WTC11 (cell line): ENCODE measurements around the gene FHOD3.

Source experiments
- FOXP1 ChIP-seq: sonication (generic); formaldehyde crosslinking; IDR thresholded peaks from 2 replicates; pipeline ENCODE4 v1.8.0; 2022; ENCODE audit warnings: missing genetic modification reagents, mild to moderate bottlenecking, moderate library complexity, borderline replicate concordance
- GABPB1 ChIP-seq: sonication (generic); formaldehyde crosslinking; IDR thresholded peaks from 2 replicates; pipeline ENCODE4 v1.8.1; 2023; ENCODE audit warnings: mild to moderate bottlenecking, missing genetic modification reagents
- GTF2I ChIP-seq: fragments of 250-450 bp; sonication (Bioruptor Pico); conservative IDR thresholded peaks from 2 replicates; pipeline ENCODE4 v1.4.0; 2021; ENCODE audit warnings: mild to moderate bottlenecking
- IRF2 ChIP-seq: sonication (generic); formaldehyde crosslinking; IDR thresholded peaks from 2 replicates; pipeline ENCODE4 v1.8.0; 2022; ENCODE audit warnings: low read depth, missing genetic modification reagents, borderline replicate concordance
- NR3C1 ChIP-seq: sonication (generic); formaldehyde crosslinking; conservative IDR thresholded peaks from 2 replicates; pipeline ENCODE4 v1.8.1; 2023; ENCODE audit warnings: low read depth, mild to moderate bottlenecking, missing genetic modification reagents
- SP1 ChIP-seq: sonication (generic); formaldehyde crosslinking; conservative IDR thresholded peaks from 2 replicates; pipeline ENCODE4 v1.8.1; 2022; ENCODE audit warnings: missing genetic modification reagents
- ZNF317 ChIP-seq: sonication (generic); formaldehyde crosslinking; IDR thresholded peaks from 2 replicates; pipeline ENCODE4 v1.8.1; 2023; ENCODE audit warnings: low read depth, mild to moderate bottlenecking, moderate library complexity, missing genetic modification reagents, borderline replicate concordance
- TF ChIP-seq, protein P1 (sequence below): sonication (generic); formaldehyde crosslinking; conservative IDR thresholded peaks from 2 replicates; pipeline ENCODE4 v1.8.1; 2023; ENCODE audit warnings: mild to moderate bottlenecking, low read depth, missing genetic modification reagents, moderate library complexity
- TF ChIP-seq, protein P2 (sequence below): fragments of 200-600 bp; IDR thresholded peaks from 2 replicates; pipeline ENCODE4 v1.8.0; 2022; ENCODE audit warnings: antibody characterized with exemption
- TF ChIP-seq, protein P3 (sequence below): sonication (generic); formaldehyde crosslinking; IDR thresholded peaks from 2 replicates; pipeline ENCODE4 v1.8.1; 2023; ENCODE audit warnings: mild to moderate bottlenecking, missing genetic modification reagents, borderline replicate concordance
- TF ChIP-seq, protein P4 (sequence below): sonication (generic); formaldehyde crosslinking; IDR thresholded peaks from 2 replicates; pipeline ENCODE4 v1.8.0; 2022; ENCODE audit warnings: mild to moderate bottlenecking, missing genetic modification reagents

DNA sequence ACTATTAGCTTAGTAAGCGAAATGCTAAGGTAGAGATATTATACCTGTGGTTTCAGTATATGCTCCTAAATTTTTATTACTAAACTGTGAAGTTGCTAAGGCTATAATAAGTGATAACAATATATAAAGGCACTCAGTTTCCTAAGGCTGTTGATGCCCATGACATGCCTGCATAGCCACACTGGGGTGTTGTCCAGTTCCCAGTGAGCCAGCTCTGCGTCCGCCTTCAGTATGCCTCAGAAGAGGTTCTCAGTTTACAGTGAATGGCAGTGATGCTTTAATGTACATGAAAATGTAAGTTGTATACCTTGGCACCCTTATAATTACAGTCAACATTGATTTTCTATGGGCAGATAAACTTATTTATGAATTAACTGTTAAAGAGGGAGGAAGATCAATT lies 7.2 kb downstream of the FHOD3 start:
- TF ChIP-seq ZNF317 (no peak), NR3C1 (CRISPR knock-in tag) (no peak), GABPB1 (CRISPR knock-in tag) (no peak), GTF2I (CRISPR knock-in tag) (no peak), FOXP1 (no peak), IRF2 (CRISPR knock-in tag) (no peak), SP1 (CRISPR knock-in tag) (no peak)
- TF ChIP-seq, protein P1, sequence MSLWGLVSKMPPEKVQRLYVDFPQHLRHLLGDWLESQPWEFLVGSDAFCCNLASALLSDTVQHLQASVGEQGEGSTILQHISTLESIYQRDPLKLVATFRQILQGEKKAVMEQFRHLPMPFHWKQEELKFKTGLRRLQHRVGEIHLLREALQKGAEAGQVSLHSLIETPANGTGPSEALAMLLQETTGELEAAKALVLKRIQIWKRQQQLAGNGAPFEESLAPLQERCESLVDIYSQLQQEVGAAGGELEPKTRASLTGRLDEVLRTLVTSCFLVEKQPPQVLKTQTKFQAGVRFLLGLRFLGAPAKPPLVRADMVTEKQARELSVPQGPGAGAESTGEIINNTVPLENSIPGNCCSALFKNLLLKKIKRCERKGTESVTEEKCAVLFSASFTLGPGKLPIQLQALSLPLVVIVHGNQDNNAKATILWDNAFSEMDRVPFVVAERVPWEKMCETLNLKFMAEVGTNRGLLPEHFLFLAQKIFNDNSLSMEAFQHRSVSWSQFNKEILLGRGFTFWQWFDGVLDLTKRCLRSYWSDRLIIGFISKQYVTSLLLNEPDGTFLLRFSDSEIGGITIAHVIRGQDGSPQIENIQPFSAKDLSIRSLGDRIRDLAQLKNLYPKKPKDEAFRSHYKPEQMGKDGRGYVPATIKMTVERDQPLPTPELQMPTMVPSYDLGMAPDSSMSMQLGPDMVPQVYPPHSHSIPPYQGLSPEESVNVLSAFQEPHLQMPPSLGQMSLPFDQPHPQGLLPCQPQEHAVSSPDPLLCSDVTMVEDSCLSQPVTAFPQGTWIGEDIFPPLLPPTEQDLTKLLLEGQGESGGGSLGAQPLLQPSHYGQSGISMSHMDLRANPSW, result no peak
- TF ChIP-seq, protein P2, sequence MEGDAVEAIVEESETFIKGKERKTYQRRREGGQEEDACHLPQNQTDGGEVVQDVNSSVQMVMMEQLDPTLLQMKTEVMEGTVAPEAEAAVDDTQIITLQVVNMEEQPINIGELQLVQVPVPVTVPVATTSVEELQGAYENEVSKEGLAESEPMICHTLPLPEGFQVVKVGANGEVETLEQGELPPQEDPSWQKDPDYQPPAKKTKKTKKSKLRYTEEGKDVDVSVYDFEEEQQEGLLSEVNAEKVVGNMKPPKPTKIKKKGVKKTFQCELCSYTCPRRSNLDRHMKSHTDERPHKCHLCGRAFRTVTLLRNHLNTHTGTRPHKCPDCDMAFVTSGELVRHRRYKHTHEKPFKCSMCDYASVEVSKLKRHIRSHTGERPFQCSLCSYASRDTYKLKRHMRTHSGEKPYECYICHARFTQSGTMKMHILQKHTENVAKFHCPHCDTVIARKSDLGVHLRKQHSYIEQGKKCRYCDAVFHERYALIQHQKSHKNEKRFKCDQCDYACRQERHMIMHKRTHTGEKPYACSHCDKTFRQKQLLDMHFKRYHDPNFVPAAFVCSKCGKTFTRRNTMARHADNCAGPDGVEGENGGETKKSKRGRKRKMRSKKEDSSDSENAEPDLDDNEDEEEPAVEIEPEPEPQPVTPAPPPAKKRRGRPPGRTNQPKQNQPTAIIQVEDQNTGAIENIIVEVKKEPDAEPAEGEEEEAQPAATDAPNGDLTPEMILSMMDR, result no peak
- TF ChIP-seq, protein P3, sequence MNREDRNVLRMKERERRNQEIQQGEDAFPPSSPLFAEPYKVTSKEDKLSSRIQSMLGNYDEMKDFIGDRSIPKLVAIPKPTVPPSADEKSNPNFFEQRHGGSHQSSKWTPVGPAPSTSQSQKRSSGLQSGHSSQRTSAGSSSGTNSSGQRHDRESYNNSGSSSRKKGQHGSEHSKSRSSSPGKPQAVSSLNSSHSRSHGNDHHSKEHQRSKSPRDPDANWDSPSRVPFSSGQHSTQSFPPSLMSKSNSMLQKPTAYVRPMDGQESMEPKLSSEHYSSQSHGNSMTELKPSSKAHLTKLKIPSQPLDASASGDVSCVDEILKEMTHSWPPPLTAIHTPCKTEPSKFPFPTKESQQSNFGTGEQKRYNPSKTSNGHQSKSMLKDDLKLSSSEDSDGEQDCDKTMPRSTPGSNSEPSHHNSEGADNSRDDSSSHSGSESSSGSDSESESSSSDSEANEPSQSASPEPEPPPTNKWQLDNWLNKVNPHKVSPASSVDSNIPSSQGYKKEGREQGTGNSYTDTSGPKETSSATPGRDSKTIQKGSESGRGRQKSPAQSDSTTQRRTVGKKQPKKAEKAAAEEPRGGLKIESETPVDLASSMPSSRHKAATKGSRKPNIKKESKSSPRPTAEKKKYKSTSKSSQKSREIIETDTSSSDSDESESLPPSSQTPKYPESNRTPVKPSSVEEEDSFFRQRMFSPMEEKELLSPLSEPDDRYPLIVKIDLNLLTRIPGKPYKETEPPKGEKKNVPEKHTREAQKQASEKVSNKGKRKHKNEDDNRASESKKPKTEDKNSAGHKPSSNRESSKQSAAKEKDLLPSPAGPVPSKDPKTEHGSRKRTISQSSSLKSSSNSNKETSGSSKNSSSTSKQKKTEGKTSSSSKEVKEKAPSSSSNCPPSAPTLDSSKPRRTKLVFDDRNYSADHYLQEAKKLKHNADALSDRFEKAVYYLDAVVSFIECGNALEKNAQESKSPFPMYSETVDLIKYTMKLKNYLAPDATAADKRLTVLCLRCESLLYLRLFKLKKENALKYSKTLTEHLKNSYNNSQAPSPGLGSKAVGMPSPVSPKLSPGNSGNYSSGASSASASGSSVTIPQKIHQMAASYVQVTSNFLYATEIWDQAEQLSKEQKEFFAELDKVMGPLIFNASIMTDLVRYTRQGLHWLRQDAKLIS (CRISPR knock-in tag), result no peak
- TF ChIP-seq, protein P4, sequence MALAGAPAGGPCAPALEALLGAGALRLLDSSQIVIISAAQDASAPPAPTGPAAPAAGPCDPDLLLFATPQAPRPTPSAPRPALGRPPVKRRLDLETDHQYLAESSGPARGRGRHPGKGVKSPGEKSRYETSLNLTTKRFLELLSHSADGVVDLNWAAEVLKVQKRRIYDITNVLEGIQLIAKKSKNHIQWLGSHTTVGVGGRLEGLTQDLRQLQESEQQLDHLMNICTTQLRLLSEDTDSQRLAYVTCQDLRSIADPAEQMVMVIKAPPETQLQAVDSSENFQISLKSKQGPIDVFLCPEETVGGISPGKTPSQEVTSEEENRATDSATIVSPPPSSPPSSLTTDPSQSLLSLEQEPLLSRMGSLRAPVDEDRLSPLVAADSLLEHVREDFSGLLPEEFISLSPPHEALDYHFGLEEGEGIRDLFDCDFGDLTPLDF (CRISPR knock-in tag), result no peak
